MCF 10A (cell line): ENCODE measurements around the gene LBP. TPM values are rescaled to one million over a fixed set of nuclear protein-coding genes. Genes with fewer than 3 reads are reported as not detected.

Source experiments
- Bru-seq: library from RNA; stranded (reverse); fragments of 400-500 nt; gene quantifications from one replicate; lab custom pipeline; 2021; lab: Mats Ljungman, UMichigan
- BruChase-seq, 2 experiments: library from RNA; stranded (reverse); fragments of 400-500 nt; gene quantifications; one replicate each; lab custom pipeline; 2021; lab: Mats Ljungman, UMichigan
- BruUV-seq: library from RNA; stranded (reverse); fragments of 400-500 nt; replicated peaks from 2 replicates; lab custom pipeline; 2021; lab: Mats Ljungman, UMichigan
- CTCF ChIA-PET: fragments of 300-600 bp; sonication (Branson Sonifier 250); formaldehyde crosslinking; extraction: SDS; loops from one replicate; lab custom pipeline; 2021; ENCODE audit warnings: antibody characterized with exemption, inconsistent platforms; lab: Yijun Ruan, JAX
- POLR2A ChIA-PET: fragments of 300-600, 350-650 bp; sonication (Branson Sonifier 250); formaldehyde crosslinking; extraction: SDS; loops from one replicate; lab custom pipeline; 2020; ENCODE audit warnings: antibody characterized with exemption, inconsistent platforms; lab: Yijun Ruan, JAX
- DNase-seq: peaks from one replicate; pipeline ENCODE4 v3.0.0-alpha.2; 2018; ENCODE audit not compliant: unreplicated experiment
- H3K27ac Mint-ChIP-seq: one replicate; pipeline ENCODE4 v1.8.0; 2022; ENCODE audit warnings: mild to moderate bottlenecking, low read depth, mixed read lengths; ENCODE audit not compliant: unreplicated experiment
- H3K27me3 Mint-ChIP-seq: one replicate; pipeline ENCODE4 v1.8.0; 2022; ENCODE audit warnings: mixed read lengths; ENCODE audit not compliant: insufficient read depth, unreplicated experiment
- H3K36me3 Mint-ChIP-seq: one replicate; pipeline ENCODE4 v1.8.0; 2022; ENCODE audit warnings: mild to moderate bottlenecking, moderate library complexity, mixed read lengths; ENCODE audit not compliant: insufficient read depth, unreplicated experiment
- H3K4me1 Mint-ChIP-seq: one replicate; pipeline ENCODE4 v1.8.0; 2022; ENCODE audit warnings: mixed read lengths; ENCODE audit not compliant: insufficient read depth, unreplicated experiment
- H3K4me3 Mint-ChIP-seq: one replicate; pipeline ENCODE4 v1.8.0; 2022; ENCODE audit warnings: mild to moderate bottlenecking, moderate library complexity, mixed read lengths; ENCODE audit not compliant: unreplicated experiment
- H3K9me3 Mint-ChIP-seq: one replicate; pipeline ENCODE4 v1.8.0; 2022; ENCODE audit warnings: mixed read lengths; ENCODE audit not compliant: unreplicated experiment
- intact Hi-C: fragments of 100-400 bp; cut with micrococcal nuclease; formaldehyde crosslinking; loops from 2 replicates; pipeline ENCODE4 v1.14.1; 2022
- long read RNA-seq: library from polyadenylated mRNA; stranded (forward); transcript quantifications from one replicate; pipeline ENCODE4 v2.0.0, GENCODE V29; 2022
- total RNA-seq: library from RNA; stranded (reverse); gene quantifications from 2 replicates; pipeline ENCODE4 v1.2.3, GENCODE V29; 2022
- TF ChIP-seq, protein P1 (sequence below): fragments of 200-600 bp; IDR thresholded peaks from one replicate; pipeline ENCODE4 v1.8.0; 2022; ENCODE audit warnings: antibody characterized with exemption, mild to moderate bottlenecking; ENCODE audit not compliant: unreplicated experiment

Gene LBP, protein sequence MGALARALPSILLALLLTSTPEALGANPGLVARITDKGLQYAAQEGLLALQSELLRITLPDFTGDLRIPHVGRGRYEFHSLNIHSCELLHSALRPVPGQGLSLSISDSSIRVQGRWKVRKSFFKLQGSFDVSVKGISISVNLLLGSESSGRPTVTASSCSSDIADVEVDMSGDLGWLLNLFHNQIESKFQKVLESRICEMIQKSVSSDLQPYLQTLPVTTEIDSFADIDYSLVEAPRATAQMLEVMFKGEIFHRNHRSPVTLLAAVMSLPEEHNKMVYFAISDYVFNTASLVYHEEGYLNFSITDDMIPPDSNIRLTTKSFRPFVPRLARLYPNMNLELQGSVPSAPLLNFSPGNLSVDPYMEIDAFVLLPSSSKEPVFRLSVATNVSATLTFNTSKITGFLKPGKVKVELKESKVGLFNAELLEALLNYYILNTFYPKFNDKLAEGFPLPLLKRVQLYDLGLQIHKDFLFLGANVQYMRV
- total RNA-seq (not detected in 2 replicates), Bru-seq, nascent RNA (not detected), BruChase-seq, experiment 1, labeled RNA remaining after a 6-hour chase (not detected), BruChase-seq, experiment 2, labeled RNA remaining after a 2-hour chase (not detected)
- long read RNA-seq: 0 reads

- H3K4me3 Mint-ChIP-seq: no peak within 1 kb of the TSS
- CTCF ChIA-PET: interaction anchor here (1.1 to 1.2 kb wide), 2 partner anchors 10 to 11 kb away, joined by 4 to 5 read pairs; no protein-coding TSS in a partner anchor
- H3K9me3 Mint-ChIP-seq: no peaks in the 10 kb centered on the region
- intact Hi-C loops: no loop called here
- TF ChIP-seq, protein P1, sequence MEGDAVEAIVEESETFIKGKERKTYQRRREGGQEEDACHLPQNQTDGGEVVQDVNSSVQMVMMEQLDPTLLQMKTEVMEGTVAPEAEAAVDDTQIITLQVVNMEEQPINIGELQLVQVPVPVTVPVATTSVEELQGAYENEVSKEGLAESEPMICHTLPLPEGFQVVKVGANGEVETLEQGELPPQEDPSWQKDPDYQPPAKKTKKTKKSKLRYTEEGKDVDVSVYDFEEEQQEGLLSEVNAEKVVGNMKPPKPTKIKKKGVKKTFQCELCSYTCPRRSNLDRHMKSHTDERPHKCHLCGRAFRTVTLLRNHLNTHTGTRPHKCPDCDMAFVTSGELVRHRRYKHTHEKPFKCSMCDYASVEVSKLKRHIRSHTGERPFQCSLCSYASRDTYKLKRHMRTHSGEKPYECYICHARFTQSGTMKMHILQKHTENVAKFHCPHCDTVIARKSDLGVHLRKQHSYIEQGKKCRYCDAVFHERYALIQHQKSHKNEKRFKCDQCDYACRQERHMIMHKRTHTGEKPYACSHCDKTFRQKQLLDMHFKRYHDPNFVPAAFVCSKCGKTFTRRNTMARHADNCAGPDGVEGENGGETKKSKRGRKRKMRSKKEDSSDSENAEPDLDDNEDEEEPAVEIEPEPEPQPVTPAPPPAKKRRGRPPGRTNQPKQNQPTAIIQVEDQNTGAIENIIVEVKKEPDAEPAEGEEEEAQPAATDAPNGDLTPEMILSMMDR: no peak
- POLR2A ChIA-PET: no interaction called here
- H3K4me1 Mint-ChIP-seq: no peaks in the 10 kb centered on the region
- no peak for DNase-seq
- no peaks in the 10 kb centered on the region for H3K36me3 Mint-ChIP-seq
- H3K27ac Mint-ChIP-seq: no peak within 1 kb of the TSS
- peaks cover 28% of the 10 kb centered on the region for H3K27me3 Mint-ChIP-seq
- BruUV-seq: no TSS peak
Observed at GRCh38 chr20:38346247-38346651, at the start of gene LBP. Gene LBP (plus strand): TSS chr20:38346482. CDS start chr20:38346517, 35 bp downstream.

DNA sequence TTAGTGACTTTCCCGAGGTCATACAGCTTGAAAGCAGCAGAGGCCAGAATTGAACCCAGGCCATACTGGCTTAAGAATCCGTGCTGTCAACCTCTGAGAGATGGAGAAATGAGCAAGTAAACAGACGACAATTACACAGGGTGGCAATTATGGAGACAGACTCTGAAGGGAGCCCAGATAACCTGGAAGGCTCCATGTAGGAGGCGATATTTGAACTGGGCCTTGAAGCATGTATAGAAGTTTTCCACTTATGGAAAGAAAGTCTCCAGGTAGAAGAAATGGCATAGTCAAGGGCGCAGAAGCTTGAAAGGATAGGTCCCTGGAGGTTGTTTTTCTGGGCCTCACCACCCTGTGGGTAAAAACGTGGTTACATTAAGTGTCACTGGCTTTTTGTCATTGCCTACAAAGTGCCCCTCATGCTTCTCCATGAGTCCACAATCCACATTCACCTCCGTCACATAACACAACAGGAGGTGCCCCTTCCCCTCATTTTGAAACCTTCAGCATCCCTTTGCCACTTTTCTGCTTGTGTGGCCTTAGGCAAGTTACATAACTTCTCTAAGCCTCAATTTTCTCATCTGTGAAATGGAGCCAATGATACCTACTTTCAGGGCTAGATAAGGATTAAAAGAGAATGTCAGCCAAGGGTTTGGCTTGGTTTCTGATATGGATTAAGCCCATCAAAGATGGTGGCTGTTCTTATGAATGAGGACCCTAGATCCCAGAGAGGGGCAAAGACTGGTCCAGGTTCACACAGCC is 48.2 kb upstream of the LBP start:
- CTCF ChIA-PET: interaction anchor here (0.5 kb wide), 1 partner anchor 337 kb away, joined by 4 read pairs; no protein-coding TSS in a partner anchor
- no TSS peak for BruUV-seq

DNA sequence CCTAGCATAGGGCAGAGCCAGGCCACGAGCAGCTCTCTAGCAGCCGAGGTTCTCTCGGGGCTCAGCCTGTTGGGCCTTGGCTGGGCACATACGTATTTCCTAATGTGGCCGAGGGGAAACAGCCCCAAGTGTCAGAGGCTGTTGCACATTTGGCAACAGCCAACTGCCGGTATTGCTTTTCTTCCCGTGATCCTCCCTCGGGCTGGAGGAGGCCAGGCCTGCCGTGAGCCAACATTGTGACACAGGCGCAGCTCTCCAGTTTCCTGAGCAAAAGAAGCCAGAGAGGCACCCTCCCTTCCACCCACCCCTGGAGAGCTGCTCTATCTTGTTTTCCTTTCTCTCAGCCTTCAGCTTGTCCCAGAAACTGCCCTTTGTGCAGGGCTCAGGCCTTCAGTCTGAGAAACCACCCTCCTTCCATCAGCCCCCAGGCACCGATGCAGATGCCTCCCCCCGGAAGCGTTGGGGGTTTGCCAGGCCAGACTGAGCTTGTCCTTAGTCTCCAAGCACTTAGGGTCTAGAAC is 47.5 kb upstream of the LBP start:
- H3K27ac Mint-ChIP-seq: no peak overlapping the region
- H3K4me1 Mint-ChIP-seq: no peaks in the 10 kb centered on the region
- no peaks in the 10 kb centered on the region for H3K36me3 Mint-ChIP-seq
- TF ChIP-seq, protein P1: no peak
- no TSS peak for BruUV-seq
- ChIA-PET POLR2A (interaction anchor here (0.5 kb wide), 1 partner anchor 18 kb away, joined by 3 read pairs; no protein-coding TSS in a partner anchor), CTCF (interaction anchor here (0.6 to 1.6 kb wide), 7 partner anchors 23 to 734 kb away, joined by 3 to 5 read pairs (median 3); no protein-coding TSS in a partner anchor)
- peak; percentile 19 for DNase-seq
- H3K9me3 Mint-ChIP-seq: no peaks in the 10 kb centered on the region
- H3K27me3 Mint-ChIP-seq: peaks cover 36% of the 10 kb centered on the region
- intact Hi-C loops: no loop called here
- H3K4me3 Mint-ChIP-seq: no peak overlapping the region

More for the DNA sequence above, 48.2 kb upstream of the LBP start:
- no peak for DNase-seq
- H3K27me3 Mint-ChIP-seq: peaks cover 29% of the 10 kb centered on the region
- no peak overlapping the region for H3K4me3 Mint-ChIP-seq
- H3K4me1 Mint-ChIP-seq: no peaks in the 10 kb centered on the region
- intact Hi-C loops: no loop called here
- no peak overlapping the region for H3K27ac Mint-ChIP-seq
- no peaks in the 10 kb centered on the region for H3K36me3 Mint-ChIP-seq
- POLR2A ChIA-PET: no interaction called here
- H3K9me3 Mint-ChIP-seq: no peaks in the 10 kb centered on the region
- TF ChIP-seq, protein P1: no peak
